ENCODE data around the gene NARS2.

NARS2 gene

GRCh38 chr11:78415338-78415737 lies 159.3 kb downstream of the NARS2 start:
- TF ChIP-seq CTCF (conservative IDR thresholded peaks at IDR 0.05; ENCODE audit: control insufficient read depth, insufficient read depth, low read depth, low read length): no peak
- no peak overlapping the region for H3K4me3 ChIP-seq (ENCODE audit: control insufficient read depth, low read depth, low read length)
- DNase-seq (ENCODE audit: low read depth): no peak

- peak; percentile 49 for DNase-seq (ENCODE audit: low read depth)
- TF ChIP-seq CTCF (conservative IDR thresholded peaks at IDR 0.05; ENCODE audit: control insufficient read depth, insufficient read depth, low read depth, low read length): peak; percentile 66
- H3K4me3 ChIP-seq (ENCODE audit: control insufficient read depth, low read depth, low read length): no peak overlapping the region
Observed at GRCh38 chr11:78414321-78415051, 160.2 kb downstream of the NARS2 start.

- TF ChIP-seq CTCF (conservative IDR thresholded peaks at IDR 0.05; ENCODE audit: control insufficient read depth, insufficient read depth, low read depth, low read length): no peak
- no peak overlapping the region for H3K4me3 ChIP-seq (ENCODE audit: control insufficient read depth, low read depth, low read length)
- no peak for DNase-seq (ENCODE audit: low read depth)
Observed at GRCh38 chr11:78408619-78409018, 166.0 kb downstream of the NARS2 start.

- no peak overlapping the region for H3K4me3 ChIP-seq (ENCODE audit: control insufficient read depth, low read depth, low read length)
- no peak for DNase-seq (ENCODE audit: low read depth)
- no peak for TF ChIP-seq CTCF (conservative IDR thresholded peaks at IDR 0.05; ENCODE audit: control insufficient read depth, insufficient read depth, low read depth, low read length)
Observed at GRCh38 chr11:78406568-78407196, 168.0 kb downstream of the NARS2 start.

GRCh38 chr11:78405805-78406204 lies 168.9 kb downstream of the NARS2 start:
- TF ChIP-seq CTCF (conservative IDR thresholded peaks at IDR 0.05; ENCODE audit: control insufficient read depth, insufficient read depth, low read depth, low read length): no peak
- no peak for DNase-seq (ENCODE audit: low read depth)
- no peak overlapping the region for H3K4me3 ChIP-seq (ENCODE audit: control insufficient read depth, low read depth, low read length)

GRCh38 chr11:78403781-78404180 lies 170.9 kb downstream of the NARS2 start:
- no peak for TF ChIP-seq CTCF (conservative IDR thresholded peaks at IDR 0.05; ENCODE audit: control insufficient read depth, insufficient read depth, low read depth, low read length)
- DNase-seq (ENCODE audit: low read depth): no peak
- H3K4me3 ChIP-seq (ENCODE audit: control insufficient read depth, low read depth, low read length): no peak overlapping the region

Measured in fibroblast of mammary gland (primary cell).